HEK293 (cell line): ENCODE data around the gene ADRM1.

Experiments
- SETDB1 ChIP-seq: IDR thresholded peaks from one replicate; pipeline ENCODE4 v1.6.1; 2017; ENCODE audit warnings: mild to moderate bottlenecking, low read length, moderate library complexity, mixed read lengths; ENCODE audit not compliant: insufficient read length
- ZBTB8A ChIP-seq: fragments of 450-650 bp; formaldehyde crosslinking; IDR thresholded peaks from 2 replicates; pipeline ENCODE4 v1.5.1; 2016; ENCODE audit warnings: missing biosample characterization, missing genetic modification characterization
- ZNF121 ChIP-seq: fragments of 450-650 bp; formaldehyde crosslinking; IDR thresholded peaks from 2 replicates; pipeline ENCODE4 v1.5.1; 2016; ENCODE audit warnings: missing biosample characterization, missing genetic modification characterization
- ZNF558 ChIP-seq: fragments of 450-650 bp; formaldehyde crosslinking; IDR thresholded peaks from 2 replicates; pipeline ENCODE4 v1.5.1; 2016; ENCODE audit warnings: missing biosample characterization, missing genetic modification characterization
- TF ChIP-seq, protein P1 (sequence below): fragments of 450-650 bp; formaldehyde crosslinking; optimal IDR thresholded peaks from 2 replicates; pipeline ENCODE3; 2016; ENCODE audit warnings: missing biosample characterization, mild to moderate bottlenecking, missing genetic modification characterization
- TF ChIP-seq, protein P2 (sequence below): fragments of 450-650 bp; formaldehyde crosslinking; IDR thresholded peaks from 2 replicates; pipeline ENCODE4 v1.5.1; 2016; ENCODE audit warnings: missing biosample characterization, missing genetic modification characterization

DNA sequence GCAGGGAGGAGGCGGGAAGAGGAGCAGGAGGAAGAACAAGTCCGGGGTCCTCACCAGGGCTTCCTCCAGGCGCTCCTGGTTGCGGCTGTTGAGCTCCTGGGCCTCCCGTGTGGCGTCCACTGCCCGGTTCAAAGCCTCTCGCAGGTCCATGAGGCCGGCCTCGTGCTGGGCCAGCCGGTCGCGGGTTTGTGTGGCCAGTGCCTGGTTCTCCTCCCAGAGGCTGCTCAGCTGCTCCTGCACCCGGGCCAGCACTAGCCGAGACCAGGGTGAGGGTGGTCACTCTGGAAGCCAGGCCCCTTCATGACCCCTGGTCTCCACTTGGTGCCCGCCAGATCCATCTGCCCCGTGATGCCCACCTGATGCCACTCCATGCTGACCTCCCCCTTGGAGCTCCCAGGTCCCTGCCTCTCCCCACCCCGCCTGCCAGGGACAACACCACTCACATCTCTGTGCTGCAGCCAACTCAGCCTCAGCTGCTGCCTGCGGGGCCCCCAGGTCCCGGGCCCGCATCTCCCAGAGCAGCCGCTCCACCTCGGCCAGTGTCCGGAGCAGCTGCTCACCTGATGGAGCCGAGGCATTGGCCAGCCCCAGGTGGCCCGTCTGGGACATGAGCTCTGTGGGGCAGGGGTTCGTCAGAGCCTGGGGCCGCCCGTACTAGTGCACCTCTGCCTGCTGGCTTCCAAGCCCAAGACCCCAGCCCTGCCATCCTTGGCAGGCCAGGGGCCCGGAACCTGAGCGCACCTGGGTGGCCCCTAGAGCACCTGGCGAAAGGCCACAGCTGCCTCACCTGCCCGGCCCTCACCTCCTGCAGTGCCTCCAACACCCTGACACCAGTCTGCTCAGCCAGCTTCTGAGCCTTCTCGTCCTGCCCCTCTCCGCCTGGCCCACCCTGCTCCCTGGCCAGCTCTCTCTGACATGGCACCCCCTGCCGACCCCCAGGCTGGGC, 15.9 kb downstream of the ADRM1 start:
- TF ChIP-seq ZNF558 (no peak), ZBTB8A (tag by site-specific recombination) (no peak), ZNF121 (no peak), SETDB1 (no peak)
- TF ChIP-seq, protein P1, sequence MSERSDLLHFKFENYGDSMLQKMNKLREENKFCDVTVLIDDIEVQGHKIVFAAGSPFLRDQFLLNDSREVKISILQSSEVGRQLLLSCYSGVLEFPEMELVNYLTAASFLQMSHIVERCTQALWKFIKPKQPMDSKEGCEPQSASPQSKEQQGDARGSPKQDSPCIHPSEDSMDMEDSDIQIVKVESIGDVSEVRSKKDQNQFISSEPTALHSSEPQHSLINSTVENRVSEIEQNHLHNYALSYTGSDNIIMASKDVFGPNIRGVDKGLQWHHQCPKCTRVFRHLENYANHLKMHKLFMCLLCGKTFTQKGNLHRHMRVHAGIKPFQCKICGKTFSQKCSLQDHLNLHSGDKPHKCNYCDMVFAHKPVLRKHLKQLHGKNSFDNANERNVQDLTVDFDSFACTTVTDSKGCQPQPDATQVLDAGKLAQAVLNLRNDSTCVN (tag by site-specific recombination), result no peak
- TF ChIP-seq, protein P2, sequence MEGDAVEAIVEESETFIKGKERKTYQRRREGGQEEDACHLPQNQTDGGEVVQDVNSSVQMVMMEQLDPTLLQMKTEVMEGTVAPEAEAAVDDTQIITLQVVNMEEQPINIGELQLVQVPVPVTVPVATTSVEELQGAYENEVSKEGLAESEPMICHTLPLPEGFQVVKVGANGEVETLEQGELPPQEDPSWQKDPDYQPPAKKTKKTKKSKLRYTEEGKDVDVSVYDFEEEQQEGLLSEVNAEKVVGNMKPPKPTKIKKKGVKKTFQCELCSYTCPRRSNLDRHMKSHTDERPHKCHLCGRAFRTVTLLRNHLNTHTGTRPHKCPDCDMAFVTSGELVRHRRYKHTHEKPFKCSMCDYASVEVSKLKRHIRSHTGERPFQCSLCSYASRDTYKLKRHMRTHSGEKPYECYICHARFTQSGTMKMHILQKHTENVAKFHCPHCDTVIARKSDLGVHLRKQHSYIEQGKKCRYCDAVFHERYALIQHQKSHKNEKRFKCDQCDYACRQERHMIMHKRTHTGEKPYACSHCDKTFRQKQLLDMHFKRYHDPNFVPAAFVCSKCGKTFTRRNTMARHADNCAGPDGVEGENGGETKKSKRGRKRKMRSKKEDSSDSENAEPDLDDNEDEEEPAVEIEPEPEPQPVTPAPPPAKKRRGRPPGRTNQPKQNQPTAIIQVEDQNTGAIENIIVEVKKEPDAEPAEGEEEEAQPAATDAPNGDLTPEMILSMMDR (tag by site-specific recombination), result no peak
